CD4-positive, alpha-beta memory T cell (primary cell): Measurements from ENCODE around the gene SLC25A12. TPM values are rescaled to one million over a fixed set of nuclear protein-coding genes. Genes with fewer than 3 reads are reported as not detected.

ENCODE experiments used
- CTCF ChIA-PET: fragments of 350-600 bp; sonication (Branson Sonifier 250); formaldehyde crosslinking; loops from one replicate; lab custom pipeline; 2021; ENCODE audit warnings: inconsistent platforms; ENCODE audit not compliant: partially characterized antibody; lab: Charles Lee
- POLR2A ChIA-PET: fragments of 350-600 bp; sonication (Branson Sonifier 250); formaldehyde crosslinking; loops from one replicate; lab custom pipeline; 2021; ENCODE audit not compliant: partially characterized antibody; lab: Charles Lee
- DNase-seq, 5 donors: peaks; one replicate each; pipeline versions ENCODE4 v3.0.0 to v3.0.0-alpha.2; 2020 to 2022; ENCODE audit warnings: mixed read lengths in 1 of 5
- H3K27ac ChIP-seq: one replicate; pipeline ENCODE4 v1.7.0; 2013; ENCODE audit warnings: low read depth, low read length
- H3K27me3 ChIP-seq: 2 replicates; pipeline ENCODE4 v1.7.0; 2013; ENCODE audit warnings: mild to moderate bottlenecking, low read length, moderate library complexity; ENCODE audit not compliant: insufficient read depth
- H3K36me3 ChIP-seq: 2 replicates; pipeline ENCODE4 v1.7.0; 2013; ENCODE audit warnings: mild to moderate bottlenecking, low read length, moderate library complexity; ENCODE audit not compliant: insufficient read depth
- H3K4me1 ChIP-seq: 2 replicates; pipeline ENCODE4 v1.7.0; 2013; ENCODE audit warnings: mild to moderate bottlenecking, low read length, moderate library complexity; ENCODE audit not compliant: insufficient read depth
- H3K4me3 ChIP-seq, 2 donors: one replicate each; pipeline ENCODE4 v1.7.0; 2013; ENCODE audit warnings: low read length in 2 of 2, mild to moderate bottlenecking in 1 of 2
- H3K9me3 ChIP-seq, 2 donors: one replicate each; pipeline ENCODE4 v1.7.0; 2013; ENCODE audit warnings: low read length in 2 of 2, control low read depth in 1 of 2; ENCODE audit not compliant: control insufficient read depth in 1 of 2
- H3K27ac Mint-ChIP-seq, 7 donors: one replicate each; pipeline ENCODE4 v1.8.0; 2020 to 2021; ENCODE audit warnings: mixed read lengths in 7 of 7, mild to moderate bottlenecking in 6 of 7, inconsistent platforms in 3 of 7, moderate library complexity in 3 of 7
- H3K27me3 Mint-ChIP-seq, 2 donors: one replicate each; pipeline ENCODE4 v1.8.0; 2020 to 2021; ENCODE audit warnings: mixed read lengths in 2 of 2
- H3K36me3 Mint-ChIP-seq, 2 donors: one replicate each; pipeline ENCODE4 v1.8.0; 2020 to 2021; ENCODE audit warnings: mixed read lengths in 2 of 2, inconsistent platforms in 1 of 2, mild to moderate bottlenecking in 1 of 2
- H3K4me1 Mint-ChIP-seq, 4 donors: one replicate each; pipeline ENCODE4 v1.8.0; 2020 to 2021; ENCODE audit warnings: mixed read lengths in 4 of 4, mild to moderate bottlenecking in 1 of 4
- H3K4me3 Mint-ChIP-seq, 8 donors: one replicate each; pipeline ENCODE4 v1.8.0; 2020 to 2021; ENCODE audit warnings: mixed read lengths in 8 of 8, mild to moderate bottlenecking in 7 of 8, moderate library complexity in 6 of 8, inconsistent platforms in 3 of 8
- H3K9me3 Mint-ChIP-seq, 8 donors: one replicate each; pipeline ENCODE4 v1.8.0; 2020 to 2021; ENCODE audit warnings: mixed read lengths in 8 of 8, mild to moderate bottlenecking in 5 of 8, inconsistent platforms in 3 of 8, moderate library complexity in 1 of 8
- intact Hi-C: fragments of 100-400 bp; cut with micrococcal nuclease; formaldehyde crosslinking; loops from one replicate; pipeline ENCODE4 v1.15.1; 2023
- polyA plus RNA-seq, 2 donors: library from polyadenylated mRNA; unstranded; fragments of 300-500 nt; fragmentation: Illumina TruSeq; gene quantifications; one replicate each; pipeline ENCODE4 v1.2.3, GENCODE V29; 2021
- total RNA-seq, 2 experiments: library from RNA; stranded (reverse); gene quantifications; one replicate each; pipeline ENCODE4 v1.2.3, GENCODE V29; 2021

Gene SLC25A12
- total and polyA plus RNA-seq, 4 experiments from 2014 or later = 7.4 to 14.9 (median 14.4) TPM

GRCh38 chr2:171804456-171804855, 89.6 kb downstream of the SLC25A12 start:
- no peaks in the 10 kb centered on the region for H3K27me3 ChIP-seq
- no peak overlapping the region for H3K4me3 ChIP-seq
- no peak for DNase-seq
- Mint-ChIP-seq H3K4me3 (no peak overlapping the region), H3K9me3 (peaks cover 0 to 2% (median 0%) of the 10 kb centered on the region in 8 donors), H3K27ac (peak overlapping the region in 2 of 7 donors; percentile 37 to 60), H3K27me3 (no peaks in the 10 kb centered on the region), H3K36me3 (peaks cover 25 to 63% of the 10 kb centered on the region in 2 donors), H3K4me1 (no peaks in the 10 kb centered on the region)
- H3K9me3 ChIP-seq = no peaks in the 10 kb centered on the region
- ChIA-PET CTCF (no interaction called here), POLR2A (interaction anchor here (0.7 kb wide), 1 partner anchor 14 kb away, joined by 3 read pairs; no protein-coding TSS in a partner anchor)
- H3K4me1 ChIP-seq = no peaks in the 10 kb centered on the region
- no peak overlapping the region for H3K27ac ChIP-seq
- H3K36me3 ChIP-seq = no peaks in the 10 kb centered on the region
- intact Hi-C loops = no loop called here

- no peaks in the 10 kb centered on the region for H3K4me1 ChIP-seq
- no peak for DNase-seq
- no peaks in the 10 kb centered on the region for H3K27me3 Mint-ChIP-seq
- POLR2A ChIA-PET = no interaction called here
- intact Hi-C loops = no loop called here
- CTCF ChIA-PET = no interaction called here
- no peak overlapping the region for H3K27ac ChIP-seq
- no peaks in the 10 kb centered on the region for H3K9me3 ChIP-seq
- H3K4me3 ChIP-seq = no peak overlapping the region
- H3K27ac Mint-ChIP-seq = no peak overlapping the region
- H3K27me3 ChIP-seq = no peaks in the 10 kb centered on the region
- peaks cover 18 to 63% of the 10 kb centered on the region in 2 donors for H3K36me3 Mint-ChIP-seq
- peaks cover 0 to 2% (median 0%) of the 10 kb centered on the region in 8 donors for H3K9me3 Mint-ChIP-seq
- no peak overlapping the region for H3K4me3 Mint-ChIP-seq
- no peaks in the 10 kb centered on the region for H3K4me1 Mint-ChIP-seq
- H3K36me3 ChIP-seq = no peaks in the 10 kb centered on the region
Measured at GRCh38 chr2:171803757-171804156, 90.3 kb downstream of the SLC25A12 start.

DNA sequence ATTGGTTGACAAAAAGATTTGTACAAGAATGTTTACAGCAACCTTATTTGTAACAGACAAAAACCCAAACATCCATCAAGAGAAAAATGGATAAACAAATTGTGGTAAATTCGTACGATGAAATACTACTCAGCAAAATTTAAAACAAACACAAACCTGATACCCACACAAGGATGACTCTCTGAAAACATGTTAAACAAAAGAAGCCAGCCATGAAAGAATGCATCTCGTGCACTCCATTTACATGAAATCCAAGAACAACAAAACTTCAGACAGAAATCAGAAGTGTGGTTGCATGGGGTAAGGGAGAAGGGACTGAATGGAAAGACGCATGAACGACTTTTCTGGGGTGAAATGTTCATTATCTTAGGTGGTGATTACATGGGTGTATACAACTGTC, 93.4 kb downstream of the SLC25A12 start:
- no peaks in the 10 kb centered on the region for H3K27me3 ChIP-seq
- H3K36me3 Mint-ChIP-seq = peaks cover 17 to 45% of the 10 kb centered on the region in 2 donors
- no peak overlapping the region for H3K27ac Mint-ChIP-seq
- H3K9me3 ChIP-seq = no peaks in the 10 kb centered on the region
- no peak overlapping the region for H3K4me3 ChIP-seq
- ChIA-PET CTCF (no interaction called here), POLR2A (no interaction called here)
- H3K9me3 Mint-ChIP-seq = no peaks in the 10 kb centered on the region
- DNase-seq = no peak
- H3K4me1 ChIP-seq = no peaks in the 10 kb centered on the region
- H3K4me3 Mint-ChIP-seq = no peak overlapping the region
- no peak overlapping the region for H3K27ac ChIP-seq
- intact Hi-C loops = no loop called here
- H3K27me3 Mint-ChIP-seq = no peaks in the 10 kb centered on the region
- H3K36me3 ChIP-seq = no peaks in the 10 kb centered on the region
- H3K4me1 Mint-ChIP-seq = peaks cover 0 to 2% (median 0%) of the 10 kb centered on the region in 4 donors

DNA sequence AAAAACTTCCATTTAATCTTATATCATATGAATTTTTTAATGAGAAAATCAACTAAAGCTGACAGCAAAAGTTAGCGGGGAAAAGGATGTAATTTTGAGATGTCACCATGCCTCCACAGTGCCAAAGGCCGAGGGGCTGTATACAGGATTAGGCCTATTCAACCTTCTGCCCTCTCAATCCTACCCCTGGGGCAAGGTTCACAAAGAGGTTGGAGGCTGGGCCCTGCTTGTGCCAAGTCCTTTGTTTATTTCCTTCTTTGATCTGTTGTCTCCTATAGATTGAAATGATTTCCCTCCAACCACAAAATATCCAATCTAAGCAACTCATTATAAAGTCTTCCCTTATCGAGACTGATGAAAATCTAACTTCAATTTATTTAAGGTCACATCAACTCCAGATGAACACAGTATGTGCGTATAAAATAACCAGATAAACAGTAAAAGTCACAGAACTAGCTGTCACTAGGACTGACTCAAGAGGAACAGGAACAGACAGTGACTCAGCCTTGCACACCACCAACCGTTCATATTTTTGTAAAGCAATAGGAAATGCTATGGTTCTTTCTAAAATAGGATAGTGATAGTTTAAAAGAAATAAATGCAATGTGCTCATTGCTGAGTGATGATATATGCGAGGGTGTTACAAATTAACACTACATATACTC, 95.8 kb downstream of the SLC25A12 start:
- Mint-ChIP-seq H3K27ac (peak overlapping the region in 1 of 7 donors; percentile 17), H3K36me3 (peaks cover 17 to 44% of the 10 kb centered on the region in 2 donors), H3K27me3 (no peaks in the 10 kb centered on the region), H3K9me3 (no peaks in the 10 kb centered on the region), H3K4me3 (no peak overlapping the region), H3K4me1 (peaks cover 5 to 13% (median 11%) of the 10 kb centered on the region in 4 donors)
- Histone ChIP-seq H3K27me3 (no peaks in the 10 kb centered on the region), H3K4me1 (no peaks in the 10 kb centered on the region), H3K9me3 (no peaks in the 10 kb centered on the region), H3K36me3 (no peaks in the 10 kb centered on the region), H3K27ac (no peak overlapping the region), H3K4me3 (no peak overlapping the region)
- CTCF ChIA-PET = no interaction called here
- POLR2A ChIA-PET = no interaction called here
- intact Hi-C loops = no loop called here
- DNase-seq = no peak

GRCh38 chr2:171794918-171795317, 99.1 kb downstream of the SLC25A12 start:
- H3K36me3 Mint-ChIP-seq = peaks cover 33 to 54% of the 10 kb centered on the region in 2 donors
- H3K36me3 ChIP-seq = peaks cover 6% of the 10 kb centered on the region
- ChIA-PET CTCF (no interaction called here), POLR2A (no interaction called here)
- H3K4me3 ChIP-seq = no peak overlapping the region
- no peak overlapping the region for H3K27ac ChIP-seq
- H3K9me3 ChIP-seq = no peaks in the 10 kb centered on the region
- no peaks in the 10 kb centered on the region for H3K27me3 Mint-ChIP-seq
- no peaks in the 10 kb centered on the region for H3K9me3 Mint-ChIP-seq
- H3K4me1 ChIP-seq = no peaks in the 10 kb centered on the region
- H3K27me3 ChIP-seq = no peaks in the 10 kb centered on the region
- no peak overlapping the region for H3K4me3 Mint-ChIP-seq
- H3K27ac Mint-ChIP-seq = peak overlapping the region in 5 of 7 donors; percentile 2 to 56 (median 20)
- no peak for DNase-seq
- intact Hi-C loops = no loop called here
- H3K4me1 Mint-ChIP-seq = peaks cover 5 to 13% (median 11%) of the 10 kb centered on the region in 4 donors

DNA sequence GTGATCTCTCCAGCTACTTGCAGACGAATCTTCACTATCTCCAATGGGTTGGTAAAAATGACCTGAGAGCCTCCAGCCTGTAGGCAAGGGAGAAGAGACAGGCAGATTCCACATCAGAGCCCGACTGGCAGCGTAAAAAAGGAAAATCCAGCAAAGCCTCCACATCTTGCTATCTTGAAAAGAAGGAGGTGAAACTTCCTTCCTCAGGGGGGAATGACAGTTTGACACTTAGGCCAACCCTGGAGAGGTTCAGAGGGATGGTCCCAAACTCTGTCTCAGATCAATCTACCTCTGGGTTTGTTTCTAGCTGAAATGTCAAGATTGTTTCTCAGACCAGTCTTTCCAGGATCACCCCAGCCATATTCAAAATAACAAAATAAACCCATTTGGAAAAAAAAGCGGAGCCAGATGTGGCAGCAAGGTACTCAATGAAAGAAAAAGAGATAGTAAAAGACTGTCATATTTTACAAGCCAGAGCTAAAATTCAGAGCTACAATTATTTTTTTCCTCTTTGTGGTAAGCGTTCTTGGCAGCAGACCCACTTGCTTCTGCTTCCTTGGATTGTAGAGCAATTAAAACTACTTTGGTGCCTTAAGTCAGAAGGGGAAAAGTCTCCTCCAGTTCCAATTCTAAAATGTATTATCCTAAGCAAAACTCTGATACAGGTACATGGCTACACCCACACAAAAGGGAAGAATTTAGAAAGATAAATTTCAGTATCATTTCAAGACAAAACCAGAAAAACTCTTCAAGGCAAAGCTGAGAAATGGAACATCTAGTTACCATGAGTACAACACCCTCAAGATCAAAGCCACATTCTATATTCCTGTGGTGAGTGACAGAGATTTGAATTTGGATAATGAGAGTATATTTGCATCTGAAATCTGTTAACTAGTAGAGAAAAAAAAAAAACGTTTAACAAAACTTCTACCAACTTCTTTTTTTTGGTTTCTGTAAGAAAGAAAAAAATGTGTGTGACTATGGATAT, 100.1 kb downstream of the SLC25A12 start:
- Histone ChIP-seq H3K9me3 (no peaks in the 10 kb centered on the region), H3K27ac (no peak overlapping the region), H3K36me3 (peaks cover 6% of the 10 kb centered on the region), H3K4me1 (no peaks in the 10 kb centered on the region), H3K4me3 (no peak overlapping the region), H3K27me3 (no peaks in the 10 kb centered on the region)
- DNase-seq = no peak
- Mint-ChIP-seq H3K27ac (peak overlapping the region in 3 of 7 donors; percentile 18 to 84 (median 72)), H3K4me3 (no peak overlapping the region), H3K9me3 (no peaks in the 10 kb centered on the region), H3K36me3 (peaks cover 33 to 52% of the 10 kb centered on the region in 2 donors), H3K4me1 (peaks cover 5 to 13% (median 11%) of the 10 kb centered on the region in 4 donors), H3K27me3 (no peaks in the 10 kb centered on the region)
- intact Hi-C loops = no loop called here
- CTCF ChIA-PET = no interaction called here
- POLR2A ChIA-PET = no interaction called here
